ENCODE data around the gene SLC22A23. TPM values are rescaled to one million over a fixed set of nuclear protein-coding genes. Genes with fewer than 3 reads are reported as not detected.

SLC22A23 gene
- total RNA-seq, 2 experiments from 2014 or later = not detected

- no peak overlapping the region for H3K4me2 ChIP-seq (ENCODE audit: low read length)
- TF ChIP-seq EZH2phosphoT487 (IDR thresholded peaks at IDR 0.05; ENCODE audit: borderline replicate concordance, low read depth, low read length) (no peak), CTCF (conservative IDR thresholded peaks at IDR 0.05; ENCODE audit: low read length) (no peak)
- H4K20me1 ChIP-seq (ENCODE audit: insufficient read depth, low read length) = no peaks in the 10 kb centered on the region
- ChIA-PET CTCF (ENCODE audit: unreplicated experiment) (no interaction called here), POLR2A (interaction anchor here (1.1 kb wide), 1 partner anchor 13 kb away, joined by 4 read pairs; no protein-coding TSS in a partner anchor)
- H2AFZ ChIP-seq (ENCODE audit: low read length) = no peak overlapping the region
- no peak overlapping the region for H3K27ac ChIP-seq (ENCODE audit: low read depth, low read length, poor library complexity, severe bottlenecking)
- H3K9me2 ChIP-seq (ENCODE audit: insufficient read depth, low read length) = no peaks in the 10 kb centered on the region
- H3K4me1 ChIP-seq (ENCODE audit: insufficient read depth, low read length, poor library complexity, severe bottlenecking) = no peaks in the 10 kb centered on the region
- H3K9me3 ChIP-seq (ENCODE audit: low read length) = no peaks in the 10 kb centered on the region
- DNase-seq (ENCODE audit: low spot score) = no peak
- H3K4me3 ChIP-seq (ENCODE audit: low read depth, low read length, poor library complexity, severe bottlenecking) = no peak overlapping the region
- intact Hi-C loops (cut with micrococcal nuclease; ENCODE audit: unreplicated experiment) = no loop called here
- BruUV-seq (replicated peaks) = no TSS peak
- peaks cover 43% of the 10 kb centered on the region for H3K36me3 ChIP-seq (ENCODE audit: insufficient read depth, low read length)
- H3K79me2 ChIP-seq (ENCODE audit: insufficient read depth, low read depth, low read length) = no peaks in the 10 kb centered on the region
These were observed 182.9 kb downstream of the SLC22A23 start for GRCh38 chr6:3273707-3274521.

GRCh38 chr6:3272911-3273547 is 183.8 kb downstream of the SLC22A23 start:
- no peak overlapping the region for H2AFZ ChIP-seq (ENCODE audit: low read length)
- no peaks in the 10 kb centered on the region for H3K4me1 ChIP-seq (ENCODE audit: insufficient read depth, low read length, poor library complexity, severe bottlenecking)
- no peak for TF ChIP-seq CTCF (conservative IDR thresholded peaks at IDR 0.05; ENCODE audit: low read length)
- TF ChIP-seq EZH2phosphoT487 (IDR thresholded peaks at IDR 0.05; ENCODE audit: borderline replicate concordance, low read depth, low read length) = no peak
- H4K20me1 ChIP-seq (ENCODE audit: insufficient read depth, low read length) = no peaks in the 10 kb centered on the region
- no TSS peak for BruUV-seq (replicated peaks)
- H3K9me3 ChIP-seq (ENCODE audit: low read length) = no peaks in the 10 kb centered on the region
- intact Hi-C loops (cut with micrococcal nuclease; ENCODE audit: unreplicated experiment) = no loop called here
- CTCF ChIA-PET (ENCODE audit: unreplicated experiment) = no interaction called here
- no peak overlapping the region for H3K27ac ChIP-seq (ENCODE audit: low read depth, low read length, poor library complexity, severe bottlenecking)
- no peak overlapping the region for H3K4me2 ChIP-seq (ENCODE audit: low read length)
- peaks cover 51% of the 10 kb centered on the region for H3K36me3 ChIP-seq (ENCODE audit: insufficient read depth, low read length)
- POLR2A ChIA-PET = interaction anchor here (1.1 kb wide), 1 partner anchor 13 kb away, joined by 4 read pairs; no protein-coding TSS in a partner anchor
- H3K79me2 ChIP-seq (ENCODE audit: insufficient read depth, low read depth, low read length) = no peaks in the 10 kb centered on the region
- DNase-seq (ENCODE audit: low spot score) = no peak
- H3K9me2 ChIP-seq (ENCODE audit: insufficient read depth, low read length) = no peaks in the 10 kb centered on the region
- no peak overlapping the region for H3K4me3 ChIP-seq (ENCODE audit: low read depth, low read length, poor library complexity, severe bottlenecking)

GRCh38 chr6:3271756-3272155 is 185.1 kb downstream of the SLC22A23 start:
- Histone ChIP-seq H4K20me1 (ENCODE audit: insufficient read depth, low read length) (no peaks in the 10 kb centered on the region), H3K9me3 (ENCODE audit: low read length) (no peaks in the 10 kb centered on the region), H3K4me2 (ENCODE audit: low read length) (no peak overlapping the region), H2AFZ (ENCODE audit: low read length) (no peak overlapping the region), H3K4me3 (ENCODE audit: low read depth, low read length, poor library complexity, severe bottlenecking) (no peak overlapping the region), H3K36me3 (ENCODE audit: insufficient read depth, low read length) (peaks cover 60% of the 10 kb centered on the region), H3K9me2 (ENCODE audit: insufficient read depth, low read length) (no peaks in the 10 kb centered on the region), H3K27ac (ENCODE audit: low read depth, low read length, poor library complexity, severe bottlenecking) (no peak overlapping the region), H3K4me1 (ENCODE audit: insufficient read depth, low read length, poor library complexity, severe bottlenecking) (no peaks in the 10 kb centered on the region), H3K79me2 (ENCODE audit: insufficient read depth, low read depth, low read length) (no peaks in the 10 kb centered on the region)
- intact Hi-C loops (cut with micrococcal nuclease; ENCODE audit: unreplicated experiment) = no loop called here
- DNase-seq (ENCODE audit: low spot score) = no peak
- ChIA-PET CTCF (ENCODE audit: unreplicated experiment) (no interaction called here), POLR2A (interaction anchor here (0.6 kb wide), 1 partner anchor 67 kb away, joined by 3 read pairs; no protein-coding TSS in a partner anchor)
- TF ChIP-seq EZH2phosphoT487 (IDR thresholded peaks at IDR 0.05; ENCODE audit: borderline replicate concordance, low read depth, low read length) (no peak), CTCF (conservative IDR thresholded peaks at IDR 0.05; ENCODE audit: low read length) (no peak)
- BruUV-seq (replicated peaks) = no TSS peak
